ENCODE results near the gene TMEM201.

The TMEM201 gene

DNA sequence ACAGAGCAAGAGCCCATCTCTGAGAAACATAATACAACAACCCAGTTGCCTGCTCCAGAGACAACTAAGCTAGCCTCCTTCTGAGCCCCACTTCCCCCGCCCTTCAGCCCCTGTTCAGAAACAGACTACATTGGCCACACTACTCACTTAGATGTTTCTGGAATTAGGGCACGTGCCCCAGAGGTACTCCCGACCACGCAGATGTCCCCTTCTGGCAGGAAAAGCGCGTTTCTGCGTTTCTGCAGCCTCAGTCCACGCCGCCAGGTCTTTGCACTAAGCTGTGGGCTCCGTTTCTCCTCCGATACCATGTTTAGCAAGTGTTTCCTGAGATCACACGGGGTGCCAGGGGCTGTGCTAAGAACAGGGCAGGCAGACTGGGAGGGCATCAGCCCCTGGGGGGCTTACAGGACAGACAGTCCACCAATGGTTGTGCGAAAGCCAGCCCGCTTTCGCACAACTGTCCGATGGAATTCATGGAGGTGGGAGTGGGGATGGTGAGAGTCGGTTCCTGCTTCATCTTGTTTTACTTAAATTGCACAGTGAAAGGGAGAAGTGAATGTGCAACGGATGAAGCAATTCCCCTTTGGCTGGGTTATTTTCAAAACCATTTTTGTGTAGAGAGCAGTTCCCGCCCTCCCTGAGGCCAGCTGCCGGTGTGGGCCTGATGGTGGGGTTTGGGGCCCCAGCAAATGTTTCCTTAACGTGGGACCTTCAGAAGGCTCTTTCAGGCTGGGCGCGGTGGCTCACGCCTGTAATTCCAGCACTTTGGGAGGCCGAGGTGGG lies 65.5 kb downstream of the TMEM201 start:
- no peak overlapping the region for H3K4me3 ChIP-seq (ENCODE audit: low read depth, low read length)
- in situ Hi-C loops (cut with HindIII; ENCODE audit: low sequenced_read_pairs), result no loop called here
- no peak for DNase-seq (ENCODE audit: low read depth)
- TF ChIP-seq, protein P1, sequence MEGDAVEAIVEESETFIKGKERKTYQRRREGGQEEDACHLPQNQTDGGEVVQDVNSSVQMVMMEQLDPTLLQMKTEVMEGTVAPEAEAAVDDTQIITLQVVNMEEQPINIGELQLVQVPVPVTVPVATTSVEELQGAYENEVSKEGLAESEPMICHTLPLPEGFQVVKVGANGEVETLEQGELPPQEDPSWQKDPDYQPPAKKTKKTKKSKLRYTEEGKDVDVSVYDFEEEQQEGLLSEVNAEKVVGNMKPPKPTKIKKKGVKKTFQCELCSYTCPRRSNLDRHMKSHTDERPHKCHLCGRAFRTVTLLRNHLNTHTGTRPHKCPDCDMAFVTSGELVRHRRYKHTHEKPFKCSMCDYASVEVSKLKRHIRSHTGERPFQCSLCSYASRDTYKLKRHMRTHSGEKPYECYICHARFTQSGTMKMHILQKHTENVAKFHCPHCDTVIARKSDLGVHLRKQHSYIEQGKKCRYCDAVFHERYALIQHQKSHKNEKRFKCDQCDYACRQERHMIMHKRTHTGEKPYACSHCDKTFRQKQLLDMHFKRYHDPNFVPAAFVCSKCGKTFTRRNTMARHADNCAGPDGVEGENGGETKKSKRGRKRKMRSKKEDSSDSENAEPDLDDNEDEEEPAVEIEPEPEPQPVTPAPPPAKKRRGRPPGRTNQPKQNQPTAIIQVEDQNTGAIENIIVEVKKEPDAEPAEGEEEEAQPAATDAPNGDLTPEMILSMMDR (IDR thresholded peaks at IDR 0.05; ENCODE audit: low read depth, low read length, missing control alignments), result no peak

DNA sequence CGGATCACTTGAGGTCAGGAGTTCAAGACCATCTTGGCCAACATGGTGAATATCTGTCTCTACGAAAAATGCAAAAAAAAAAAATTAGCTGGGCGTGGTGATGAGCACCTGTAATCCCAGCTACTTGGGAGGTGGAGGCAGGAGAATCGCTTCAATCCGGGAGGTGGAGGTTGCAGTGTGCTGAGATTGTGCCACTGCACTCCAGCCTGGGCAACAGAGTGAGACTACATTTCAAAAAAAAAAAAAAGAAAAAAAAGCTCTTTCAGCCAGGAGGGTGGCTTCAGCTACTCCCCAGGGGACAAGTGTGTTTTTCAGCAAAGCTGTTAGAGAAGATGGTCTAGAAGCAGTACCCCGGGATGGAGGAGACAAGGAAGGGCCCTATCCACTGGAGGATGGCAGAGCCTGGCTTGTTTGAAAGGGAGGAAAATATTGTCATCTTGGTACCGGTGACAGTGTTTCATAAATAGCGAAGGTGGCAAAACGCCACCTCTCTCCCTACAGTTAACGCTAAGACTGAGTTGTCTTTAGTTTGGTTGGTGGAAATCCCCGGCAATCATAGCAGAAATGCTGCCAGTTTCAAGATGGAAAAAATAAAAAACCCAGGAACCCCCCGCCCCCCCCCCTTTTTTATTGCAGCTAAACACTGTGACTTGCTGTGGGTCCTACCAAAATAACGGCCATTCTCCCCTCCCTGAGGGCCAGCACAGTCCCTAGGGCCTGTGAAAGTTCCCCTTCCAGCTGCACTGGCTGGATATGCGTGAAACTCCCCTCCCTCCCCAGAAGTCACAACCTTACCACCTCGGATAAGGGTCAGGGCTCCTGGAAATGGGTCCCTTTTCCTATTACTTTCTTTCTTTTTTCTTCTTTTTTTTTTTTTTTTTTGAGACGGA lies 66.4 kb downstream of the TMEM201 start:
- TF ChIP-seq, protein P1 (IDR thresholded peaks at IDR 0.05; ENCODE audit: low read depth, low read length, missing control alignments), result no peak
- DNase-seq (ENCODE audit: low read depth), result no peak
- in situ Hi-C loops (cut with HindIII; ENCODE audit: low sequenced_read_pairs), result no loop called here
- H3K4me3 ChIP-seq (ENCODE audit: low read depth, low read length), result no peak overlapping the region

DNA sequence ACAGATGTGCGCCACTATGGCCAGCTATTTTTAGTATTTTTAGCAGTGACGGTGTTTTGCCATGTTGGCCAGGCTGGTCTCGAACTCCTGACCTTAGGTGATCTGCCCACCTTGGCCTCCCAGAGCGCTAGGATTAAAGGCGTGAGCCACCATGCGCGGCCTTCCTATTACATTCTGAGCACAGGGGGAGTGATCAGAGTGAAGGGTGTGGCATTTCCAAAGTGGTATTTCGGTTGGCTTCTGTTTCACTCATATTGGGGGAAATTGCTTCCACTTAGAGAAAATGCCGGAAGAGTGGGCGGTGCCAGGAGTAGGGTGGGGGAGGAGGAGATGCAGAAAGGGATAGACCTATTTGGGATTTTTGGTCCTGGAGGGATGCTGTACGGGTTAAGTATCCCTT lies 67.1 kb downstream of the TMEM201 start:
- DNase-seq (ENCODE audit: low read depth), result no peak
- TF ChIP-seq, protein P1 (IDR thresholded peaks at IDR 0.05; ENCODE audit: low read depth, low read length, missing control alignments), result no peak
- H3K4me3 ChIP-seq (ENCODE audit: low read depth, low read length), result no peak overlapping the region
- in situ Hi-C loops (cut with HindIII; ENCODE audit: low sequenced_read_pairs), result no loop called here

DNA sequence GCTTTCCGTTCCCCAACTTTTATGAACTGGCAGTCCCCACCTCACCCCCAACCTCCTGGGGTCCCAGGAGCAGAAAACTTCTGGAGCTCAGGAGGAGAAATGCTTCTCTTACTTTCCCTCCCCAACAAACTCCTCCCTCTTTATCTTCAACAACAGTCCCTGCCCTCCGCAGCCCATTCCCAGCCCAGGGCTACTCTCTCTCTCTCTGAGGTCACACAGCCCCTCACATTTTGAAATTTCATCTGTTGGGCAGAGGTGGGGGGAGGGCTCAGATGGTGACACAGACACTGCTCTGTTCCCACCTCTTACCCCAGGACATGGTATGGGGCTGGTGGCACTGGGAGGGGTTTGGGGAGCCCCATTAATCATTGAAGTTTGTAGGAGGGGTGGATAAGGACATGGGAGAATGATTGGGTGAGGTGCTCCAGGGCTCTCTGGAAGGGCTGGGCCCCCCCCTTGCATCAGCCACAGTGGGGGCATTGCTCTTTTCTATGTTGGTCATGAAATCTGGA lies 68.9 kb downstream of the TMEM201 start:
- TF ChIP-seq, protein P1 (IDR thresholded peaks at IDR 0.05; ENCODE audit: low read depth, low read length, missing control alignments), result no peak
- in situ Hi-C loops (cut with HindIII; ENCODE audit: low sequenced_read_pairs), result no loop called here
- no peak overlapping the region for H3K4me3 ChIP-seq (ENCODE audit: low read depth, low read length)
- DNase-seq (ENCODE audit: low read depth), result no peak

DNA sequence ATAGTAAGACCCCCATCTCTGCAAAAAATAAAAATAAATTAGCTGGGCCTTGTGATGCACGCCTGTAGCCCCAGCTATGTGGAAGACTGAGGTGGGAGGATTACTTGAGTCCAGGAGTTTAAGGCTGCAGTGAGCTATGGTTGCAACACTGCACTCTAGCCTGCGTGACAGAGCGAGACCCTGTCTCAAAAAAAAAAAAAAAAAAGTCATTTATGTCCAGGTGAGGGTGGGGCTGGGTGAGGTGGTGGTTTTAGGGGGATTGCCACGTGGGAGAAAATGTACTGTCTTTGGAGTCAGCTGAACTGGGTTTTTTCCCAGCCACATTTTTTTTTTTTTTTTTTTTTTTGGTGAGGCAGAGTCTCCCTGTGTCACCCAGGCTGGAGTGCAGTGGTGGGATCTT lies 69.5 kb downstream of the TMEM201 start:
- no peak for DNase-seq (ENCODE audit: low read depth)
- in situ Hi-C loops (cut with HindIII; ENCODE audit: low sequenced_read_pairs), result no loop called here
- TF ChIP-seq, protein P1 (IDR thresholded peaks at IDR 0.05; ENCODE audit: low read depth, low read length, missing control alignments), result no peak
- H3K4me3 ChIP-seq (ENCODE audit: low read depth, low read length), result no peak overlapping the region

DNA sequence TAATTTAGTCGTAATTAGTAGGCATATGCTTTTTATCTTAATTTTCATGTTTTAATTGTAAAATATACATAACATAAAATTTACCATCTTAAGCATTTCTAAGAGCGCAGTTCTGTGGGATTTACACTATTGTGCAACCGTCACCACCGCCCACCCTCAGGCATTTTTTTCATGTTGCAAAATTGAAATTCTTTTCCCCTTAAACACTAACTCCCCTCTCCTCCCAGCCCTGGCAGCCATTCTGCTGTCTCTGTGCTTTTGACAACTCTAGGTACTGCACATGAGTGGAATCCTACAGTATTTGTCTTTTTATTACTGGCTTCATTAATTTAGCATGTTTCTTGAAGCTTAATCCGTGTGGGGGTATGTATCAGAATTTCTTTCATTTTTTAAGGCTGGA lies 70.6 kb downstream of the TMEM201 start:
- TF ChIP-seq, protein P1 (IDR thresholded peaks at IDR 0.05; ENCODE audit: low read depth, low read length, missing control alignments), result no peak
- DNase-seq (ENCODE audit: low read depth), result peak; percentile 16
- H3K4me3 ChIP-seq (ENCODE audit: low read depth, low read length), result no peak overlapping the region
- in situ Hi-C loops (cut with HindIII; ENCODE audit: low sequenced_read_pairs), result no loop called here

Data from astrocyte of the cerebellum (primary cell).